HG02798 (cell line): ENCODE data around the gene DHRS4.
"Not testable (repeated sequence)": the region's sequence is repeated elsewhere in the genome, so short reads cannot be mapped to it uniquely, and the experiment has no call there.

ENCODE experiments used
- ATAC-seq: cut with Tn5 transposase; IDR thresholded peaks from one replicate; pipeline ENCODE4 v1.9.1; 2021; ENCODE audit warnings: mild to moderate bottlenecking; ENCODE audit not compliant: unreplicated experiment, poor library complexity

DHRS4 gene

GRCh38 chr14:23939607-23940326 is 13.8 kb upstream of the DHRS4 start:
- ATAC-seq: no peak

- ATAC-seq: no peak
Observed at GRCh38 chr14:23941230-23941629, 12.3 kb upstream of the DHRS4 start.

- no peak for ATAC-seq
Observed at GRCh38 chr14:23941669-23942068, 11.9 kb upstream of the DHRS4 start.

- ATAC-seq: no peak
Observed at GRCh38 chr14:23942587-23942986, 11.0 kb upstream of the DHRS4 start.

- ATAC-seq: not testable (repeated sequence)
Observed at GRCh38 chr14:23949069-23949468, 4.5 kb upstream of the DHRS4 start.

- ATAC-seq: no peak
Observed at GRCh38 chr14:23950411-23951135, 3.0 kb upstream of the DHRS4 start.

GRCh38 chr14:23951136-23951466 is 2.5 kb upstream of the DHRS4 start:
- not testable (repeated sequence) for ATAC-seq

GRCh38 chr14:23951590-23952201 is 1.9 kb upstream of the DHRS4 start:
- ATAC-seq: no peak

GRCh38 chr14:23953116-23953463 is 480 bp upstream of the DHRS4 start:
- ATAC-seq: not testable (repeated sequence)

GRCh38 chr14:23954279-23954614 is 677 bp downstream of the DHRS4 start:
- ATAC-seq: peak; percentile 8

GRCh38 chr14:23954965-23955364 is 1.4 kb downstream of the DHRS4 start:
- ATAC-seq: not testable (repeated sequence)

GRCh38 chr14:23955811-23956210 is 2.2 kb downstream of the DHRS4 start:
- not testable (repeated sequence) for ATAC-seq

- not testable (repeated sequence) for ATAC-seq
Observed at GRCh38 chr14:23957913-23958569, 4.5 kb downstream of the DHRS4 start.

GRCh38 chr14:23960899-23961298 is 7.3 kb downstream of the DHRS4 start:
- not testable (repeated sequence) for ATAC-seq

- not testable (repeated sequence) for ATAC-seq
Observed at GRCh38 chr14:23961704-23962103, 8.1 kb downstream of the DHRS4 start.

GRCh38 chr14:23969130-23969480 is 15.5 kb downstream of the DHRS4 start:
- ATAC-seq: peak; percentile 6

GRCh38 chr14:23969481-23970282 is 16.1 kb downstream of the DHRS4 start:
- peak; percentile 83 for ATAC-seq

GRCh38 chr14:23970283-23970659 is 16.7 kb downstream of the DHRS4 start:
- not testable (repeated sequence) for ATAC-seq

- not testable (repeated sequence) for ATAC-seq
Observed at GRCh38 chr14:23973178-23973577, 19.6 kb downstream of the DHRS4 start.

GRCh38 chr14:23974041-23974440 is 20.5 kb downstream of the DHRS4 start:
- not testable (repeated sequence) for ATAC-seq
